Lung (tissue), 12 donors: Measurements from ENCODE around the gene CFAP45. TPM values are rescaled to one million over a fixed set of nuclear protein-coding genes. Genes with fewer than 3 reads are reported as not detected.

Experiments
- ATAC-seq: fragments of 200-7000 bp; cut with Tn5 transposase; one replicate; pipeline ENCODE4 v1.9.1; 2020; ENCODE audit warnings: moderate number of reproducible peaks; ENCODE audit not compliant: insufficient read depth, low FRiP score
- DNase-seq, 3 donors: peaks; one replicate each; pipeline ENCODE4 v3.0.0-alpha.2; 2013 to 2017
- H3K27ac ChIP-seq, 2 donors: one replicate each; pipeline ENCODE4 v1.5.1; 2013; ENCODE audit warnings: mild to moderate bottlenecking in 2 of 2, moderate library complexity in 2 of 2, control low read depth in 1 of 2, inconsistent platforms in 1 of 2, low read depth in 1 of 2, low read length in 1 of 2
- H3K27me3 ChIP-seq, 3 donors: one replicate each; pipeline ENCODE4 v1.5.1; 2013; ENCODE audit warnings: low read length in 2 of 3; ENCODE audit not compliant: control insufficient read depth in 3 of 3, insufficient read depth in 3 of 3
- H3K36me3 ChIP-seq, 4 donors: one replicate each; pipeline ENCODE4 v1.5.1; 2013; ENCODE audit warnings: low read length in 4 of 4, mild to moderate bottlenecking in 1 of 4, moderate library complexity in 1 of 4; ENCODE audit not compliant: control insufficient read depth in 4 of 4, insufficient read depth in 4 of 4
- H3K4me1 ChIP-seq, 5 donors: one replicate each; pipeline ENCODE4 v1.5.1; 2013; ENCODE audit warnings: low read length in 5 of 5, mild to moderate bottlenecking in 2 of 5, moderate library complexity in 1 of 5; ENCODE audit not compliant: control insufficient read depth in 5 of 5, insufficient read depth in 5 of 5
- H3K4me3 ChIP-seq: one replicate; pipeline ENCODE4 v1.5.1; 2013; ENCODE audit warnings: mild to moderate bottlenecking, control low read depth, moderate library complexity
- H3K9ac ChIP-seq, 2 donors: one replicate each; pipeline ENCODE4 v1.5.1; 2013; ENCODE audit warnings: low read length in 2 of 2, control low read depth in 1 of 2; ENCODE audit not compliant: insufficient read depth in 1 of 2
- H3K9me3 ChIP-seq, 4 donors: one replicate each; pipeline ENCODE4 v1.5.1; 2013; ENCODE audit warnings: low read length in 3 of 4, mild to moderate bottlenecking in 1 of 4, moderate library complexity in 1 of 4; ENCODE audit not compliant: control insufficient read depth in 4 of 4, insufficient read depth in 3 of 4
- WGBS, 2 donors: extraction: QIAGEN DNeasy Blood & Tissue Kit; methylation state at CpG; one replicate each; pipeline ENCODE4 v1.1.7; 2013; 5-methylcytosine and 5-hydroxymethylcytosine counted together
- polyA plus RNA-seq, 2 donors: library from polyadenylated mRNA; stranded (reverse); fragments of 200-250 nt; gene quantifications; one replicate each; pipeline ENCODE4 v1.2.1, GENCODE V29; 2013
- total RNA-seq, 2 donors: library from RNA; depleted of rRNA in 1 of 2; stranded (reverse); fragments of >200 nt in 1 of 2; gene quantifications; one replicate each; pipeline ENCODE4 v1.2.1, GENCODE V29; 2014 to 2021
- TF ChIP-seq, protein P1 (sequence below): IDR thresholded peaks from 2 replicates; pipeline ENCODE4 v1.5.1; 2012; ENCODE audit warnings: mild to moderate bottlenecking; ENCODE audit errors: control extremely low read depth, extremely low read depth
- donor health status: control.
- donor health status: control.
- donor health status: Bipolar disorder and iron deficiency.
- donor health status: healthy.
- donor health status: DM: yes; HTN: yes; CAD: no.

The CFAP45 gene
- total and polyA plus RNA-seq, 4 donors, result 9.4 to 29.5 (median 13.1) TPM

DNA sequence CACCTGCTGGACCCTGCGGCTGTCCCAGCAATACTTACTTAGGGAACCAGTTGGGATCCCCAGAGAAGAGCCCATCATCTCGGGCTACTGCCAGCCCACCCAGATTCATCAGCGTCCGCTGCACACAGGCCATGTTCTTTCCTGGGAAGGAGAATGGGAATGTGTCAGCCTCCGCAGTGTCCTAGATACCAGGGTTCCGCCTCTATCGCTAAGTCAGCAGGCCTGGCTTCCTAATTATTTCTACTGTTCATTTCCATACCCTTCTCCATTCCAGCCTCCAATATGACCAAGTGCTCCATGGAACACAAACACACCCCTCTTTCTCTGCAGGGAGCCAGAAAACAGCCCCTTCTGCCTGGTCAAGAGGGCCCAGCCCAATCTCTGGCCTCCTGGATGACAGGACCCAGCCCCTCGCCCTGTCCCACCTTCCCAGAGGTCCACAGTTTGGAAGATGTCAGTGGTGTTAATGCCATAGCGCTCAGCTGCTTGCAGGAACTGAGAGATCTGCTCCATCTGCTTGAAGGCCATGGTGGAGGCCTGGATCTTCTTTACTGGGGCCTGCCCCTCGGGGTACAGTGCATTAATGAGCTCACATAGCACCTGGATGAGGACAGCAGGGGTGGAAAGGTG lies 19.4 kb upstream of the CFAP45 start:
- Histone ChIP-seq H3K9me3 (no peaks in the 10 kb centered on the region), H3K27ac (peak overlapping the region in 1 of 2 donors; percentile 37), H3K27me3 (no peaks in the 10 kb centered on the region), H3K36me3 (peaks cover 17 to 37% (median 22%) of the 10 kb centered on the region in 4 donors), H3K4me3 (no peak overlapping the region), H3K9ac (no peak overlapping the region), H3K4me1 (peaks cover 9 to 55% (median 36%) of the 10 kb centered on the region in 5 donors)
- ATAC-seq (no peak), DNase-seq (no peak)
- 95 to 97% methylated on average over 10 of the region's 10 CpGs for WGBS, 2 donors
- TF ChIP-seq, protein P1, sequence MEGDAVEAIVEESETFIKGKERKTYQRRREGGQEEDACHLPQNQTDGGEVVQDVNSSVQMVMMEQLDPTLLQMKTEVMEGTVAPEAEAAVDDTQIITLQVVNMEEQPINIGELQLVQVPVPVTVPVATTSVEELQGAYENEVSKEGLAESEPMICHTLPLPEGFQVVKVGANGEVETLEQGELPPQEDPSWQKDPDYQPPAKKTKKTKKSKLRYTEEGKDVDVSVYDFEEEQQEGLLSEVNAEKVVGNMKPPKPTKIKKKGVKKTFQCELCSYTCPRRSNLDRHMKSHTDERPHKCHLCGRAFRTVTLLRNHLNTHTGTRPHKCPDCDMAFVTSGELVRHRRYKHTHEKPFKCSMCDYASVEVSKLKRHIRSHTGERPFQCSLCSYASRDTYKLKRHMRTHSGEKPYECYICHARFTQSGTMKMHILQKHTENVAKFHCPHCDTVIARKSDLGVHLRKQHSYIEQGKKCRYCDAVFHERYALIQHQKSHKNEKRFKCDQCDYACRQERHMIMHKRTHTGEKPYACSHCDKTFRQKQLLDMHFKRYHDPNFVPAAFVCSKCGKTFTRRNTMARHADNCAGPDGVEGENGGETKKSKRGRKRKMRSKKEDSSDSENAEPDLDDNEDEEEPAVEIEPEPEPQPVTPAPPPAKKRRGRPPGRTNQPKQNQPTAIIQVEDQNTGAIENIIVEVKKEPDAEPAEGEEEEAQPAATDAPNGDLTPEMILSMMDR, result no peak

DNA sequence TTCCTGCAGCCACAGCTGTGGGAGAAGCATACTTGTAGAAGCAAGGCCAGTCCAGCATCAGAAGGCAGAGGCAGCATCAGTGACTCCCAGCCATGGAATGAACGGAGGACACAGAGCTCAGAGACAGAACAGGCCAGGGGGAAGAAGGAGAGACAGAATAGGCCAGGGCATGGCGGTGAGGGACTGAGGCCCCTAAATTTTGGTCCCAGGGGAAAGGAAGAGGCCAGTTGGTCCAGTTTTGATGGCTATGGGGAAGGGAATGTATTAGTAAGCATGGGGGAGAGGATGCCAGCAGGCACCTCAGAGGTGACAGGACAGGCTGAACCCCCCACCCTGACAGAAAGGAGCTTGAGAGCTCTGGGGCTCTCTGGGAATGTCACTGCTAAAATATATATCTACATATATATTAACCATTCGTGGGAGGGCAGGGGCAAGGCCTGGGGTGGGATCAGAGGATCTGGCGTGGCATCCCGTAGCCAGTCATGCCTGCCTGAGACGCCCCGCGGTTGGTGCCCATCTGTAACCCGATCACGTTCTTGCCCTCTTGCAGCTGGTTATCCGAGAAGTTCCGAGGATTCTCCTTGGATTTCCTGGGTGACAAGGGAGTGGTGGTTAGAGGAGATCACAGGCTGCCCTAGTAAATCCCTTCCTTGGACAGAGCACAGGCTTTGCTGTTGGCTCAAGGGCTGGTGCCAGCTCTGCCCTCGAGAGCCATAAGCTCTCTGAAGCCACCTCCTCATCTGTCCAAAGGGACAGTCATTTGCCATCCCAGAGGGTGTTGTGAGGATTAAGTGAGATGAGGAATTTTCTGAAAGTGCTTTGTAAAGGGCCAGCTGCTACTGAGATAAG lies 18.6 kb upstream of the CFAP45 start:
- ATAC-seq (no peak), DNase-seq (no peak)
- Histone ChIP-seq H3K9me3 (no peaks in the 10 kb centered on the region), H3K4me3 (no peak overlapping the region), H3K9ac (no peak overlapping the region), H3K4me1 (peaks cover 9 to 53% (median 37%) of the 10 kb centered on the region in 5 donors), H3K27ac (no peak overlapping the region), H3K27me3 (no peaks in the 10 kb centered on the region), H3K36me3 (peaks cover 17 to 37% (median 22%) of the 10 kb centered on the region in 4 donors)
- TF ChIP-seq, protein P1, result no peak
- WGBS, 2 donors, result 90% methylated on average over 13 of the region's 13 CpGs

DNA sequence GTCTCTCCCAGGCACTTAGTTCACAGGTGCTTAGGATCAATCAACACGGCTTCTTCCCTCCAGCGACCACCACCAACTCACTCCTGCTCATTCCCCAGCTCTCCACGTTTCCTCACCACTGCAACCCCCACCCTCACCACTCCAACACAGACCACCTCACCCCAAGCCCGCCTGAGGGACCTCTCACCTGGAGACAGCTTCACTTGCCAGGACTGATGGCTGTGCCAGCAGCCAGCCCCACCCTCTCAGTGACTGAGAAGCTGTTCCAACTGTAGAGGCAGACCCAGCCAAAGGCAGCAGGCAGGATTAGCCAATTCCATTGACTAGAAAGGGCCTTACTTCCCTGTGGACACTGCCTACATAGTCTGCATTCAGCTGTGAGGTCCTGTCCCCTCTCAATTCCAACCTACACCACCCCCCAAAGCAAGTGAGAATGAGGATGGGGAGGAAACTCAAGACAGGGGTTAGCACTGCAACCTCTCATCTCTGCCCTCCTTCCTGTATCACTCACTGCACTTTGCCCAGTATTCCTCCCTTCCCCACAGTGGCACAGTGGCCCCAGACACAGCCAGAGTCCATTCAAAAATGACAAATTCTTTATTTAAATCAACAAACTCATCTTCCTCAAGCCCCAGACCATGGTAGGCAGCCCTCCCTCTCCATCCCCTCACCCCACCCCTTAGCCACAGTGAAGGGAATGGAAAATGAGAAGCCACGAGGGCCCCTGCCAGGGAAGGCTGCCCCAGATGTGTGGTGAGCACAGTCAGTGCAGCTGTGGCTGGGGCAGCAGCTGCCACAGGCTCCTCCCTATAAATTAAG lies 17.8 kb upstream of the CFAP45 start:
- ATAC-seq, result no peak
- 63 to 72% methylated on average over 5 of the region's 5 CpGs for WGBS, 2 donors

More for the DNA sequence above, 17.8 kb upstream of the CFAP45 start:
- H3K36me3 ChIP-seq, result peaks cover 17 to 37% (median 22%) of the 10 kb centered on the region in 4 donors
- DNase-seq, result no peak
- H3K9me3 ChIP-seq, result no peaks in the 10 kb centered on the region
- H3K4me1 ChIP-seq, result peaks cover 5 to 44% (median 40%) of the 10 kb centered on the region in 5 donors
- TF ChIP-seq, protein P1, result no peak
- peak overlapping the region in 1 of 2 donors; percentile 18 for H3K27ac ChIP-seq
- no peaks in the 10 kb centered on the region for H3K27me3 ChIP-seq
- no peak overlapping the region for H3K9ac ChIP-seq
- H3K4me3 ChIP-seq, result no peak overlapping the region
